Chondrocyte (in vitro differentiated cells): Measurements from ENCODE around the gene EXOSC7. TPM values are rescaled to one million over a fixed set of nuclear protein-coding genes. Genes with fewer than 3 reads are reported as not detected.

Experiments used
- DNase-seq: peaks from one replicate; pipeline ENCODE4 v3.0.0; 2021; ENCODE audit warnings: mixed read lengths, low spot score
- H3K27ac Mint-ChIP-seq: one replicate; pipeline ENCODE4 v1.8.0; 2021; ENCODE audit warnings: mild to moderate bottlenecking, moderate library complexity, mixed read lengths; ENCODE audit not compliant: unreplicated experiment
- H3K27me3 Mint-ChIP-seq: 2 replicates; pipeline ENCODE4 v1.8.0; 2021; ENCODE audit warnings: low read depth, mixed read lengths
- H3K36me3 Mint-ChIP-seq: 2 replicates; pipeline ENCODE4 v1.8.0; 2021; ENCODE audit warnings: low read depth, mixed read lengths
- H3K4me1 Mint-ChIP-seq: 2 replicates; pipeline ENCODE4 v1.8.0; 2021; ENCODE audit warnings: low read depth, mild to moderate bottlenecking, mixed read lengths
- H3K4me3 Mint-ChIP-seq: one replicate; pipeline ENCODE4 v1.8.0; 2021; ENCODE audit warnings: mild to moderate bottlenecking, moderate library complexity, mixed read lengths; ENCODE audit not compliant: unreplicated experiment
- H3K9me3 Mint-ChIP-seq: 2 replicates; pipeline ENCODE4 v1.8.0; 2021; ENCODE audit warnings: low read depth, mixed read lengths
- total RNA-seq: library from RNA; stranded (reverse); gene quantifications from 3 replicates; pipeline ENCODE4 v1.2.1, GENCODE V29; 2021
- TF ChIP-seq, protein P1 (sequence below): fragments of 200-600 bp; sonication (generic); IDR thresholded peaks from 2 replicates; pipeline ENCODE4 v1.5.0; 2021; ENCODE audit warnings: antibody characterized with exemption, mild to moderate bottlenecking, moderate library complexity

Gene EXOSC7
- total RNA-seq, 1 donor from 2014 or later = 29.1 TPM

DNA sequence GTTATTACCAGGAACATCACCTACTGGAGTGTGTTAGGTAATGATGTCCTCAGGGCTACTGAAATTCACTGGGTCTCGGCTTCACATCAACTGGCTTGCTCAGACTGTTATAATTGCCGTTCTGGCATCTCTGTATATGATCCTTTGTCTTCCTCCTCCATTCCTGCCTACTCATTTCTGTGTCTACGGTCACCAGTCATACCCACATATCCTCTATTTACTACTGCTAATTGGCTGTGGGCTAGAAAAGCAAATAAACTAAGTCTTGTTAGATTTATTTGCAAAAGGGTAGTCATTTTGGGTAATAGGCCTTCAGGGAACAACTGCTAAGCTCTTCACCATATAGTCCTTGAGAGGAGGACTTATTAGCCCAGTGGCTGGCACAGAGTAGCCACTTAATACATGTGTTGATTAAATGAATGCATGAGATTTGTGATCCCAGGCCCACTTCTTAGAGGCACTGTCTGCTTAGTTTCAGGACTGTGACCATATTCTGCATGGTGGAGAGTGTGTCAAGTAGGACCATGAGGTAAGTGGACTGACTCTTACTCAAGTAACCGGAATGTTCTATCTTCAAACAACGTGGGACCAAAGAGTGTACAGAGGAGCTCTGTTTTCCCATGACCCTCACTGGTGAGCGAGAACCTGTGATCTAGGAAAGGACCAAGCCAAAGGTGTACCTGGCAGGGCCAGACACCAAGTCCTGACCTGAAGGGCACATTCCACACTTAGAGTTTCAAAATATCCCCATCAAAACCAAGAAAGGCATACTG lies 13.2 kb upstream of the EXOSC7 start:
- TF ChIP-seq, protein P1, sequence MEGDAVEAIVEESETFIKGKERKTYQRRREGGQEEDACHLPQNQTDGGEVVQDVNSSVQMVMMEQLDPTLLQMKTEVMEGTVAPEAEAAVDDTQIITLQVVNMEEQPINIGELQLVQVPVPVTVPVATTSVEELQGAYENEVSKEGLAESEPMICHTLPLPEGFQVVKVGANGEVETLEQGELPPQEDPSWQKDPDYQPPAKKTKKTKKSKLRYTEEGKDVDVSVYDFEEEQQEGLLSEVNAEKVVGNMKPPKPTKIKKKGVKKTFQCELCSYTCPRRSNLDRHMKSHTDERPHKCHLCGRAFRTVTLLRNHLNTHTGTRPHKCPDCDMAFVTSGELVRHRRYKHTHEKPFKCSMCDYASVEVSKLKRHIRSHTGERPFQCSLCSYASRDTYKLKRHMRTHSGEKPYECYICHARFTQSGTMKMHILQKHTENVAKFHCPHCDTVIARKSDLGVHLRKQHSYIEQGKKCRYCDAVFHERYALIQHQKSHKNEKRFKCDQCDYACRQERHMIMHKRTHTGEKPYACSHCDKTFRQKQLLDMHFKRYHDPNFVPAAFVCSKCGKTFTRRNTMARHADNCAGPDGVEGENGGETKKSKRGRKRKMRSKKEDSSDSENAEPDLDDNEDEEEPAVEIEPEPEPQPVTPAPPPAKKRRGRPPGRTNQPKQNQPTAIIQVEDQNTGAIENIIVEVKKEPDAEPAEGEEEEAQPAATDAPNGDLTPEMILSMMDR = no peak
- H3K9me3 Mint-ChIP-seq = no peaks in the 10 kb centered on the region
- no peak overlapping the region for H3K27ac Mint-ChIP-seq
- DNase-seq = no peak
- no peaks in the 10 kb centered on the region for H3K36me3 Mint-ChIP-seq
- no peaks in the 10 kb centered on the region for H3K27me3 Mint-ChIP-seq
- H3K4me3 Mint-ChIP-seq = no peak overlapping the region
- H3K4me1 Mint-ChIP-seq = peaks cover 3% of the 10 kb centered on the region

DNA sequence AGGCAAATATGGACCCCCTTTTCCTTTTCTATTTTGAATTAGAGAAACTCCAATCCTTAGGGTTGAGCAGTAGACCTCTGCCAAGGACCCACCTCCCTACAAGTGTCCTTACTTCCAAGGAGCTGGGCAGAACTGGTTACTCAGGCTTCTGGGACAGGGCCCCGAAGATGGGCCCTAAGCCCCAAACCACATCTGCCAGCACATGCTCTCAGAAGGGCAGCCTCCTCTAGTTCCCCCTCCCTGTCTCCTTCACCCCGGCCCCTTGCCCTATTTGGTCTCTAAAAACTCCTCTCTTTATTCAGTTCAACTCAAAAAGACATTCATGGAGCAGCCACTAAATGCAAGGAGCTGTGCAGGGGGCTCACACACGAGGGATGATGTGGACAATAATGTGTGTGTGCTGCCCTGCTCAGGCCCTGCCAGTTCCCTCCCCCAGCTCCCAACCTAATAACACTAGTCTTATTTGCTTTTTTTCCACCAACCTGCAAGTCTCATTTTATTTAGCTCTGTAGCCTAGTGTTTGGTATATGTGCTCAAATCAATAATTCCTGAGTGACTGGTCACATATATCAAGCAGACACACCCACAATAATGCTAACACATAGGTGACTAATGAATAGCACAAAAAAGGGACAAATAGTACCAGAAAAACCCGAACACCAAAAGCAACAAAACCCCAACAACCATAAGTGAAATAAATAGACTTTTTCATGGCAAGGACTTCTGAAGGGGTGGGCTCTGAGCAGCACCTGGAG lies 12.3 kb upstream of the EXOSC7 start:
- Mint-ChIP-seq H3K36me3 (no peaks in the 10 kb centered on the region), H3K4me1 (peaks cover 3% of the 10 kb centered on the region), H3K9me3 (no peaks in the 10 kb centered on the region), H3K27ac (no peak overlapping the region), H3K27me3 (no peaks in the 10 kb centered on the region), H3K4me3 (no peak overlapping the region)
- TF ChIP-seq, protein P1 = no peak
- DNase-seq = no peak

DNA sequence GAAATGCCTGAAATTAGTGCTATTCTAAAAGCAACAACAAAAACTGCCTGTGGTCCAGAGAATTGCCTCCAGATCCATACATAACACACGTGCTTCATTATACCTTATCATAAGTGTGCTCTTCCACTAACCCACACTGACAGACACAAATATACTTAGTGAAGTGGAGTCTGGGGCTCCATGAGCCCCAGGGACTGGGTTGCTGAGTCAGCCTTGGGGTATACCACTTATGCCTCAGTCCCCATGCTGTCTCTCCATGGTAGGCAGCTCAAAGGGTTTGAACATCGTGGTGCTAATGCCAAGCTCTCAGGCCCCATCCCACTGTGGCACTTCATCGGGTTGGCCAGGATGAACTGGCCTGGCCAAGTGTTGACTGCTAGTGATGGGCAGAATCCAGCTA lies 10.9 kb upstream of the EXOSC7 start:
- no peak overlapping the region for H3K27ac Mint-ChIP-seq
- no peak overlapping the region for H3K4me3 Mint-ChIP-seq
- TF ChIP-seq, protein P1 = no peak
- no peak for DNase-seq
- H3K27me3 Mint-ChIP-seq = no peaks in the 10 kb centered on the region
- no peaks in the 10 kb centered on the region for H3K36me3 Mint-ChIP-seq
- H3K4me1 Mint-ChIP-seq = peaks cover 3% of the 10 kb centered on the region
- H3K9me3 Mint-ChIP-seq = no peaks in the 10 kb centered on the region

DNA sequence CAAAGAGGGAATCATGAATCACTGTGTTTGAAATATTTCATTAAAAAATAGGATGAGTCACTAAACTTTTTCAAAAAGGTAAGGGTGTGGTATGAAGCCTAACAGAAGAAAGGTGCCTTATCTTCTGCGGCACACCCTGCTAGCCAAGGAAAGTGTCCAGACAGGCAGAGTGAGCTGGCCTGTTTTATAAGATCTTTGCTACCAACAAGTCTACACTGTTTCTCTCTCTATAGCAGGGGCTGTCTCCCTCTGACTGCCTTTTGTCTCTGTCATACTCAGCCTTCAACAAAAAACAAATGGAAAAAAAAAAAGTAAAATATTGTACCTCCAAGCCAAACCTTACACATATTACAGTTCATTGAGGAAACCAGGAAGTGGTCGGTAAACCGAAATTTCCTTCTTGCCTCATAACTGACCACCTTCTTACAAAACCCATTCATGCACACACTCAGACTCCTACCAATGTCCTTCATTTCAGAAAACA lies 9.2 kb upstream of the EXOSC7 start:
- Mint-ChIP-seq H3K4me1 (peaks cover 3% of the 10 kb centered on the region), H3K9me3 (no peaks in the 10 kb centered on the region), H3K36me3 (no peaks in the 10 kb centered on the region), H3K27me3 (no peaks in the 10 kb centered on the region), H3K27ac (no peak overlapping the region), H3K4me3 (no peak overlapping the region)
- DNase-seq = no peak
- TF ChIP-seq, protein P1 = no peak

DNA sequence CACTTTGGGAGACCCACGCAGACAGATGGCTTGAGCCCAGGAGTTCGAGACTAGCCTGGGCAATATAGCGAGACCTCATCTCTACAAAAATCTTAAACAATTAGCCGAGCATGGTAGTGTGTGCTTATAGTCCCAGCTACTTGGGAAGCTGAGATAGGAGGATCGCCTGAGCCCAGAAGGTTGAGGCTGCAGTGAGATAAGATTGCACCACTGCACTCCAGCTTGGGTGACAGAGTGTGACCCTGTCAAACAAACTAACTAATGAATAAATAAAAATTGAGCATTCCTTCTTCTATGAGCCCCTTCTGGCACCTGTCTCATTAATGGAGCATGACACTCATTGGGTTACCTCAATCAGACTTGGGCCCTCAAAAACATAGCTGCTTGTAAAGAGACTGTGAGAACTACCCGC lies 7.6 kb upstream of the EXOSC7 start:
- DNase-seq = no peak
- Mint-ChIP-seq H3K9me3 (no peaks in the 10 kb centered on the region), H3K4me1 (peaks cover 3% of the 10 kb centered on the region), H3K36me3 (no peaks in the 10 kb centered on the region), H3K27me3 (no peaks in the 10 kb centered on the region), H3K4me3 (no peak overlapping the region), H3K27ac (no peak overlapping the region)
- TF ChIP-seq, protein P1 = no peak
